Lung (tissue), 12 donors: ENCODE results near the gene AGMO. TPM values are rescaled to one million over a fixed set of nuclear protein-coding genes. Genes with fewer than 3 reads are reported as not detected.

Experiments
- ATAC-seq: fragments of 200-7000 bp; cut with Tn5 transposase; one replicate; pipeline ENCODE4 v1.9.1; 2020; ENCODE audit warnings: moderate number of reproducible peaks; ENCODE audit not compliant: insufficient read depth, low FRiP score
- DNase-seq, 3 donors: peaks; one replicate each; pipeline ENCODE4 v3.0.0-alpha.2; 2013 to 2017
- H3K27ac ChIP-seq, 2 donors: one replicate each; pipeline ENCODE4 v1.5.1; 2013; ENCODE audit warnings: mild to moderate bottlenecking in 2 of 2, moderate library complexity in 2 of 2, control low read depth in 1 of 2, inconsistent platforms in 1 of 2, low read depth in 1 of 2, low read length in 1 of 2
- H3K27me3 ChIP-seq, 3 donors: one replicate each; pipeline ENCODE4 v1.5.1; 2013; ENCODE audit warnings: low read length in 2 of 3; ENCODE audit not compliant: control insufficient read depth in 3 of 3, insufficient read depth in 3 of 3
- H3K36me3 ChIP-seq, 4 donors: one replicate each; pipeline ENCODE4 v1.5.1; 2013; ENCODE audit warnings: low read length in 4 of 4, mild to moderate bottlenecking in 1 of 4, moderate library complexity in 1 of 4; ENCODE audit not compliant: control insufficient read depth in 4 of 4, insufficient read depth in 4 of 4
- H3K4me1 ChIP-seq, 5 donors: one replicate each; pipeline ENCODE4 v1.5.1; 2013; ENCODE audit warnings: low read length in 5 of 5, mild to moderate bottlenecking in 2 of 5, moderate library complexity in 1 of 5; ENCODE audit not compliant: control insufficient read depth in 5 of 5, insufficient read depth in 5 of 5
- H3K4me3 ChIP-seq: one replicate; pipeline ENCODE4 v1.5.1; 2013; ENCODE audit warnings: mild to moderate bottlenecking, control low read depth, moderate library complexity
- H3K9ac ChIP-seq, 2 donors: one replicate each; pipeline ENCODE4 v1.5.1; 2013; ENCODE audit warnings: low read length in 2 of 2, control low read depth in 1 of 2; ENCODE audit not compliant: insufficient read depth in 1 of 2
- H3K9me3 ChIP-seq, 4 donors: one replicate each; pipeline ENCODE4 v1.5.1; 2013; ENCODE audit warnings: low read length in 3 of 4, mild to moderate bottlenecking in 1 of 4, moderate library complexity in 1 of 4; ENCODE audit not compliant: control insufficient read depth in 4 of 4, insufficient read depth in 3 of 4
- WGBS, 2 donors: extraction: QIAGEN DNeasy Blood & Tissue Kit; methylation state at CpG; one replicate each; pipeline ENCODE4 v1.1.7; 2013; 5-methylcytosine and 5-hydroxymethylcytosine counted together
- polyA plus RNA-seq, 2 donors: library from polyadenylated mRNA; stranded (reverse); fragments of 200-250 nt; gene quantifications; one replicate each; pipeline ENCODE4 v1.2.1, GENCODE V29; 2013
- total RNA-seq, 2 donors: library from RNA; depleted of rRNA in 1 of 2; stranded (reverse); fragments of >200 nt in 1 of 2; gene quantifications; one replicate each; pipeline ENCODE4 v1.2.1, GENCODE V29; 2014 to 2021
- TF ChIP-seq, protein P1 (sequence below): IDR thresholded peaks from 2 replicates; pipeline ENCODE4 v1.5.1; 2012; ENCODE audit warnings: mild to moderate bottlenecking; ENCODE audit errors: control extremely low read depth, extremely low read depth
- donor health status: control.
- donor health status: control.
- donor health status: Bipolar disorder and iron deficiency.
- donor health status: healthy.
- donor health status: DM: yes; HTN: yes; CAD: no.

The AGMO gene
- total and polyA plus RNA-seq, 4 donors, result 0.03 to 0.74 (median 0.11) TPM

- Histone ChIP-seq H3K4me1 (no peaks in the 10 kb centered on the region), H3K36me3 (no peaks in the 10 kb centered on the region), H3K27me3 (no peaks in the 10 kb centered on the region), H3K9me3 (no peaks in the 10 kb centered on the region), H3K9ac (no peak overlapping the region), H3K4me3 (no peak overlapping the region), H3K27ac (no peak overlapping the region)
- ATAC-seq (no peak), DNase-seq (no peak)
- 90 to 91% methylated on average over 3 of the region's 3 CpGs for WGBS, 2 donors
- TF ChIP-seq, protein P1, sequence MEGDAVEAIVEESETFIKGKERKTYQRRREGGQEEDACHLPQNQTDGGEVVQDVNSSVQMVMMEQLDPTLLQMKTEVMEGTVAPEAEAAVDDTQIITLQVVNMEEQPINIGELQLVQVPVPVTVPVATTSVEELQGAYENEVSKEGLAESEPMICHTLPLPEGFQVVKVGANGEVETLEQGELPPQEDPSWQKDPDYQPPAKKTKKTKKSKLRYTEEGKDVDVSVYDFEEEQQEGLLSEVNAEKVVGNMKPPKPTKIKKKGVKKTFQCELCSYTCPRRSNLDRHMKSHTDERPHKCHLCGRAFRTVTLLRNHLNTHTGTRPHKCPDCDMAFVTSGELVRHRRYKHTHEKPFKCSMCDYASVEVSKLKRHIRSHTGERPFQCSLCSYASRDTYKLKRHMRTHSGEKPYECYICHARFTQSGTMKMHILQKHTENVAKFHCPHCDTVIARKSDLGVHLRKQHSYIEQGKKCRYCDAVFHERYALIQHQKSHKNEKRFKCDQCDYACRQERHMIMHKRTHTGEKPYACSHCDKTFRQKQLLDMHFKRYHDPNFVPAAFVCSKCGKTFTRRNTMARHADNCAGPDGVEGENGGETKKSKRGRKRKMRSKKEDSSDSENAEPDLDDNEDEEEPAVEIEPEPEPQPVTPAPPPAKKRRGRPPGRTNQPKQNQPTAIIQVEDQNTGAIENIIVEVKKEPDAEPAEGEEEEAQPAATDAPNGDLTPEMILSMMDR, result no peak
These were observed 193.9 kb downstream of the AGMO start for GRCh38 chr7:15367897-15368296.

GRCh38 chr7:15358112-15358511 is 203.7 kb downstream of the AGMO start:
- TF ChIP-seq, protein P1, result no peak
- ATAC-seq, result no peak

GRCh38 chr7:15352421-15353206 is 209.2 kb downstream of the AGMO start:
- H3K36me3 ChIP-seq, result no peaks in the 10 kb centered on the region
- TF ChIP-seq, protein P1, result no peak
- WGBS, 2 donors, result 91 to 95% methylated on average over 20 of the region's 20 CpGs
- no peak overlapping the region for H3K4me3 ChIP-seq
- H3K27ac ChIP-seq, result no peak overlapping the region
- no peak for DNase-seq
- H3K9me3 ChIP-seq, result no peaks in the 10 kb centered on the region
- H3K9ac ChIP-seq, result no peak overlapping the region
- ATAC-seq, result no peak
- H3K4me1 ChIP-seq, result no peaks in the 10 kb centered on the region
- H3K27me3 ChIP-seq, result no peaks in the 10 kb centered on the region

More at GRCh38 chr7:15358112-15358511, 203.7 kb downstream of the AGMO start:
- WGBS, 2 donors, result 79 to 91% methylated on average over 5 of the region's 5 CpGs
- H3K4me3 ChIP-seq, result no peak overlapping the region
- no peak overlapping the region for H3K27ac ChIP-seq
- no peak for DNase-seq
- no peak overlapping the region for H3K9ac ChIP-seq
- no peaks in the 10 kb centered on the region for H3K9me3 ChIP-seq
- H3K36me3 ChIP-seq, result no peaks in the 10 kb centered on the region
- H3K4me1 ChIP-seq, result no peaks in the 10 kb centered on the region
- H3K27me3 ChIP-seq, result no peaks in the 10 kb centered on the region
